GOT3 (cell line): ENCODE measurements around the gene JMJD1C.
"Not testable (repeated sequence)": the region's sequence is repeated elsewhere in the genome, so short reads cannot be mapped to it uniquely, and the experiment has no call there.

ENCODE experiments used
- DNase-seq: peaks from one replicate; lab custom pipeline; 2025; ENCODE audit warnings: mixed read lengths; lab: John Stamatoyannopoulos, UW

The JMJD1C gene

GRCh38 chr10:63286754-63287264, 179.0 kb downstream of the JMJD1C start:
- no peak for DNase-seq

- no peak for DNase-seq
Observed at GRCh38 chr10:63286340-63286739, 179.4 kb downstream of the JMJD1C start.

GRCh38 chr10:63283901-63284300, 181.9 kb downstream of the JMJD1C start:
- DNase-seq: not testable (repeated sequence)

- DNase-seq: no peak
Observed at GRCh38 chr10:63283093-63283492, 182.7 kb downstream of the JMJD1C start.

GRCh38 chr10:63281967-63282366, 183.8 kb downstream of the JMJD1C start:
- DNase-seq: no peak

- no peak for DNase-seq
Observed at GRCh38 chr10:63280386-63280785, 185.4 kb downstream of the JMJD1C start.

GRCh38 chr10:63275094-63275493, 190.7 kb downstream of the JMJD1C start:
- no peak for DNase-seq

- no peak for DNase-seq
Observed at GRCh38 chr10:63273577-63273976, 192.2 kb downstream of the JMJD1C start.

GRCh38 chr10:63268798-63269503, 196.8 kb downstream of the JMJD1C start:
- DNase-seq: peak; percentile 6

- no peak for DNase-seq
Observed at GRCh38 chr10:63268149-63268797, 197.5 kb downstream of the JMJD1C start.

- DNase-seq: no peak
Observed at GRCh38 chr10:63267414-63268148, 198.2 kb downstream of the JMJD1C start.

GRCh38 chr10:63266391-63267316, 199.1 kb downstream of the JMJD1C start:
- no peak for DNase-seq

GRCh38 chr10:63265683-63266235, 200.0 kb downstream of the JMJD1C start:
- DNase-seq: no peak

GRCh38 chr10:63265222-63265617, 200.6 kb downstream of the JMJD1C start:
- DNase-seq: no peak

- no peak for DNase-seq
Observed at GRCh38 chr10:63264617-63265221, 201.1 kb downstream of the JMJD1C start.

GRCh38 chr10:63262430-63263073, 203.2 kb downstream of the JMJD1C start:
- no peak for DNase-seq

GRCh38 chr10:63261496-63261895, 204.3 kb downstream of the JMJD1C start:
- DNase-seq: no peak

- DNase-seq: no peak
Observed at GRCh38 chr10:63260860-63261251, 204.9 kb downstream of the JMJD1C start.

- no peak for DNase-seq
Observed at GRCh38 chr10:63260103-63260859, 205.5 kb downstream of the JMJD1C start.
